Gastroesophageal sphincter (tissue), 4 donors: Measurements from ENCODE around the gene TLCD5. TPM values are rescaled to one million over a fixed set of nuclear protein-coding genes. Genes with fewer than 3 reads are reported as not detected.

Source experiments
- ATAC-seq: fragments of 150-250 bp; one replicate; pipeline ENCODE4 v1.9.1; 2016; ENCODE audit warnings: mild to moderate bottlenecking, moderate library complexity
- H3K27ac ChIP-seq, 4 donors: fragments of 200-600 bp; sonication (generic) in 3 of 4; 1 replicate in 3 of 4; 2 replicates in 1 of 4; pipeline ENCODE4 v1.5.1; 2016 to 2019
- H3K27me3 ChIP-seq: fragments of 200-600 bp; sonication (generic); one replicate; pipeline ENCODE4 v1.5.1; 2019
- H3K36me3 ChIP-seq, 2 donors: fragments of 200-600 bp; sonication (generic); one replicate each; pipeline ENCODE4 v1.5.1; 2019; ENCODE audit warnings: control low read depth in 1 of 2
- H3K4me1 ChIP-seq, 3 donors: fragments of 200-600 bp; sonication (generic); 1 replicate in 2 of 3; 2 replicates in 1 of 3; pipeline ENCODE4 v1.5.1; 2016 to 2019; ENCODE audit warnings: control low read depth in 2 of 3
- H3K4me3 ChIP-seq, 2 donors: fragments of 200-600 bp; sonication (generic); one replicate each; pipeline ENCODE4 v1.5.1; 2019; ENCODE audit warnings: mild to moderate bottlenecking in 1 of 2, moderate library complexity in 1 of 2
- H3K9me3 ChIP-seq, 3 donors: fragments of 200-600 bp; sonication (generic); one replicate each; pipeline ENCODE4 v1.5.1; 2017 to 2019; ENCODE audit warnings: control low read depth in 2 of 3
- CTCF ChIP-seq, 4 experiments: fragments of 200-600 bp in 2 of 4; fragments of 450-650 bp in 2 of 4; sonication (generic) in 1 of 4; IDR thresholded peaks; one replicate each; pipeline ENCODE4 v1.5.1; 2017 to 2019; ENCODE audit warnings: antibody characterized with exemption in 4 of 4, mild to moderate bottlenecking in 2 of 4, moderate library complexity in 2 of 4
- EP300 ChIP-seq: sonication (generic); formaldehyde crosslinking; IDR thresholded peaks from one replicate; pipeline ENCODE4 v1.6.1; 2017; ENCODE audit warnings: antibody characterized with exemption, mild to moderate bottlenecking
- POLR2A ChIP-seq, 2 donors: fragments of 450-650 bp; IDR thresholded peaks; one replicate each; pipeline ENCODE4 v1.6.1; 2017; ENCODE audit warnings: antibody characterized with exemption in 2 of 2, mild to moderate bottlenecking in 2 of 2, moderate library complexity in 1 of 2
- POLR2AphosphoS5 ChIP-seq: sonication (generic); formaldehyde crosslinking; IDR thresholded peaks from one replicate; pipeline ENCODE4 v1.6.1; 2017; ENCODE audit warnings: antibody characterized with exemption
- WGBS, 2 donors: methylation state at CpG; one replicate each; pipeline ENCODE4 v1.1.5; 2018; ENCODE audit warnings: low coverage in 1 of 2; 5-methylcytosine and 5-hydroxymethylcytosine counted together
- total RNA-seq, 4 donors: library from RNA; depleted of rRNA; stranded (reverse); fragments of >200 nt; gene quantifications; one replicate each; pipeline ENCODE4 v1.1.0, GENCODE V29; 2016

The TLCD5 gene
- total RNA-seq, 4 donors from 2014 or later: 6.1 to 8.1 (median 7.5) TPM

GRCh38 chr11:120283124-120283523 lies 42.0 kb upstream of the TLCD5 start:
- no peaks in the 10 kb centered on the region for H3K9me3 ChIP-seq
- no peak for ATAC-seq
- H3K4me1 ChIP-seq: peaks cover 0 to 7% (median 0%) of the 10 kb centered on the region in 3 donors
- no peak overlapping the region for H3K27ac ChIP-seq
- no peaks in the 10 kb centered on the region for H3K36me3 ChIP-seq
- TF ChIP-seq POLR2AphosphoS5: no peak
- no peak for TF ChIP-seq EP300
- no peak for TF ChIP-seq POLR2A (IDR thresholded peaks at IDR 0.05)
- no peak for TF ChIP-seq CTCF (IDR thresholded peaks at IDR 0.05)
- 90% methylated on average over 2 of the region's 2 CpGs; no CpG with 5 or more reads in 1 of the 2 donors for WGBS, 2 donors
- no peaks in the 10 kb centered on the region for H3K27me3 ChIP-seq
- no peak overlapping the region for H3K4me3 ChIP-seq

- Histone ChIP-seq H3K27ac (no peak overlapping the region), H3K4me1 (peaks cover 0 to 7% (median 0%) of the 10 kb centered on the region in 3 donors), H3K4me3 (no peak overlapping the region), H3K27me3 (no peaks in the 10 kb centered on the region), H3K9me3 (no peaks in the 10 kb centered on the region), H3K36me3 (no peaks in the 10 kb centered on the region)
- TF ChIP-seq CTCF (IDR thresholded peaks at IDR 0.05) (no peak), EP300 (no peak), POLR2A (IDR thresholded peaks at IDR 0.05) (no peak), POLR2AphosphoS5 (no peak)
- WGBS, 2 donors: 82 to 83% methylated on average over 1 of the region's 6 CpGs
- no peak for ATAC-seq
These were observed 40.8 kb upstream of the TLCD5 start for GRCh38 chr11:120284272-120284671.

- Histone ChIP-seq H3K27ac (no peak overlapping the region), H3K9me3 (no peaks in the 10 kb centered on the region), H3K4me3 (no peak overlapping the region), H3K36me3 (no peaks in the 10 kb centered on the region), H3K4me1 (peaks cover 0 to 7% (median 0%) of the 10 kb centered on the region in 3 donors), H3K27me3 (no peaks in the 10 kb centered on the region)
- no peak for TF ChIP-seq POLR2AphosphoS5
- TF ChIP-seq POLR2A (IDR thresholded peaks at IDR 0.05): no peak
- TF ChIP-seq CTCF (IDR thresholded peaks at IDR 0.05): no peak
- TF ChIP-seq EP300: no peak
- 75 to 81% methylated on average over 3 to 4 of the region's 4 CpGs for WGBS, 2 donors
- no peak for ATAC-seq
These were observed 39.8 kb upstream of the TLCD5 start for GRCh38 chr11:120285256-120285655.

GRCh38 chr11:120288021-120288420 lies 37.1 kb upstream of the TLCD5 start:
- H3K36me3 ChIP-seq: no peaks in the 10 kb centered on the region
- WGBS, 2 donors: 91 to 94% methylated on average over 2 of the region's 2 CpGs
- H3K27ac ChIP-seq: no peak overlapping the region
- H3K27me3 ChIP-seq: peaks cover 19% of the 10 kb centered on the region
- no peak for ATAC-seq
- no peak for TF ChIP-seq POLR2A (IDR thresholded peaks at IDR 0.05)
- no peak for TF ChIP-seq POLR2AphosphoS5
- no peak for TF ChIP-seq EP300
- TF ChIP-seq CTCF (IDR thresholded peaks at IDR 0.05): no peak
- H3K4me3 ChIP-seq: no peak overlapping the region
- no peaks in the 10 kb centered on the region for H3K4me1 ChIP-seq
- no peaks in the 10 kb centered on the region for H3K9me3 ChIP-seq

- ATAC-seq: no peak
These were observed 35.7 kb upstream of the TLCD5 start for GRCh38 chr11:120289426-120289825.

More at GRCh38 chr11:120289426-120289825, 35.7 kb upstream of the TLCD5 start:
- Histone ChIP-seq H3K9me3 (no peaks in the 10 kb centered on the region), H3K36me3 (no peaks in the 10 kb centered on the region), H3K27ac (no peak overlapping the region), H3K4me1 (no peaks in the 10 kb centered on the region), H3K27me3 (peaks cover 33% of the 10 kb centered on the region), H3K4me3 (no peak overlapping the region)
- TF ChIP-seq POLR2AphosphoS5: no peak
- no peak for TF ChIP-seq POLR2A (IDR thresholded peaks at IDR 0.05)
- WGBS, 2 donors: 58 to 77% methylated on average over 6 to 9 of the region's 9 CpGs
